Upper lobe of right lung (tissue), 1 donor: ENCODE results near the gene GABRB3. TPM values are rescaled to one million over a fixed set of nuclear protein-coding genes. Genes with fewer than 3 reads are reported as not detected.

Experiments used
- ATAC-seq: fragments of 200-7000 bp; cut with Tn5 transposase; one replicate; pipeline ENCODE4 v1.9.1; 2020; ENCODE audit warnings: mild to moderate bottlenecking, moderate library complexity
- DNase-seq: peaks from one replicate; pipeline ENCODE4 v3.0.0-alpha.2; 2020
- H3K27ac ChIP-seq: fragments of 200-600 bp; one replicate; pipeline ENCODE4 v1.8.0; 2022
- H3K27me3 ChIP-seq: fragments of 200-600 bp; one replicate; pipeline ENCODE4 v1.8.0; 2022; ENCODE audit warnings: mild to moderate bottlenecking
- H3K36me3 ChIP-seq: fragments of 200-600 bp; one replicate; pipeline ENCODE4 v1.8.0; 2022
- H3K4me1 ChIP-seq: fragments of 200-600 bp; one replicate; pipeline ENCODE4 v1.8.0; 2022
- H3K4me3 ChIP-seq: fragments of 200-600 bp; one replicate; pipeline ENCODE4 v1.8.0; 2022; ENCODE audit warnings: mild to moderate bottlenecking
- H3K9me3 ChIP-seq: fragments of 200-600 bp; one replicate; pipeline ENCODE4 v1.8.0; 2022
- CTCF ChIP-seq: fragments of 200-600 bp; IDR thresholded peaks from one replicate; pipeline ENCODE4 v1.8.0; 2022; ENCODE audit warnings: antibody characterized with exemption
- intact Hi-C: fragments of 100-400 bp; cut with DNase I; formaldehyde crosslinking; loops from one replicate; pipeline ENCODE4 v1.11.0; 2022
- total RNA-seq: library from RNA; stranded (reverse); fragmentation: NEBNext Ultra II Directional; extraction: Animal tissue kit (Norgen Biotek cat#: 25700); gene quantifications from one replicate; pipeline ENCODE4 v1.2.1, GENCODE V29; 2021
- donor health status: DM: no; HTN: yes; CAD: no; lungs with severe emphysema.

Gene GABRB3
- total RNA-seq, 1 donor from 2014 or later: 3.2 TPM

- no peak for TF ChIP-seq CTCF
- no peaks in the 10 kb centered on the region for H3K27me3 ChIP-seq
- H3K9me3 ChIP-seq: no peaks in the 10 kb centered on the region
- intact Hi-C loops: no loop called here
- DNase-seq: no peak
- H3K4me1 ChIP-seq: no peaks in the 10 kb centered on the region
- H3K27ac ChIP-seq: no peak overlapping the region
- no peaks in the 10 kb centered on the region for H3K36me3 ChIP-seq
- ATAC-seq: no peak
- no peak overlapping the region for H3K4me3 ChIP-seq
Measured at GRCh38 chr15:26624128-26624527, 148.7 kb downstream of the GABRB3 start.

- ATAC-seq (no peak), DNase-seq (no peak)
- no peaks in the 10 kb centered on the region for H3K36me3 ChIP-seq
- H3K27me3 ChIP-seq: no peaks in the 10 kb centered on the region
- intact Hi-C loops: no loop called here
- no peaks in the 10 kb centered on the region for H3K9me3 ChIP-seq
- no peak for TF ChIP-seq CTCF
- no peaks in the 10 kb centered on the region for H3K4me1 ChIP-seq
- no peak overlapping the region for H3K27ac ChIP-seq
- no peak overlapping the region for H3K4me3 ChIP-seq
Measured at GRCh38 chr15:26623071-26623470, 149.8 kb downstream of the GABRB3 start.

DNA sequence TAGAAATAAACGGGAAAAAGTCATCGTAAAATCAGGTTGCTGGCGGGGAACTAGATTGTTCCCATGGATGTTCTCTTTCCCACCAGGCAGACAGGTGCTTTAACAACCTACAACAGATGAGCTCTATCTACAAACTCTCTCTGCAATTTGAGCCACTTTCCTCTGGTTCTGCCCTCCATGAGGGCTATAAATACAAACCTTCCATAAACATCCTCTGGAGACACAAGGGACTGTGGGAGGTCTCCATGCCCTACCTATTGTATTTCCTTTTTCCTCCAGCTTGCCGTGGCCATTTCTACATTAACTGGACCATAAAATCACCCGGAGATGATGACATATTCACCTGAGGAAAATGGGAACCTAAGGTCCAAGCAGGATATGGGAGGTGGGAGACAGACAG lies 151.1 kb downstream of the GABRB3 start:
- Histone ChIP-seq H3K4me1 (no peaks in the 10 kb centered on the region), H3K27me3 (no peaks in the 10 kb centered on the region), H3K36me3 (no peaks in the 10 kb centered on the region), H3K27ac (no peak overlapping the region), H3K4me3 (no peak overlapping the region), H3K9me3 (no peaks in the 10 kb centered on the region)
- intact Hi-C loops: no loop called here
- DNase-seq (no peak), ATAC-seq (no peak)
- TF ChIP-seq CTCF: no peak

GRCh38 chr15:26620528-26621458 lies 152.1 kb downstream of the GABRB3 start:
- intact Hi-C loops: no loop called here
- H3K27me3 ChIP-seq: no peaks in the 10 kb centered on the region
- ATAC-seq (no peak), DNase-seq (no peak)
- no peaks in the 10 kb centered on the region for H3K4me1 ChIP-seq
- H3K9me3 ChIP-seq: no peaks in the 10 kb centered on the region
- no peak for TF ChIP-seq CTCF
- H3K27ac ChIP-seq: no peak overlapping the region
- H3K36me3 ChIP-seq: no peaks in the 10 kb centered on the region
- H3K4me3 ChIP-seq: no peak overlapping the region

GRCh38 chr15:26615927-26616302 lies 157.0 kb downstream of the GABRB3 start:
- intact Hi-C loops: no loop called here
- DNase-seq: no peak
- Histone ChIP-seq H3K27me3 (no peaks in the 10 kb centered on the region), H3K27ac (no peak overlapping the region), H3K9me3 (no peaks in the 10 kb centered on the region), H3K4me3 (no peak overlapping the region), H3K4me1 (no peaks in the 10 kb centered on the region), H3K36me3 (no peaks in the 10 kb centered on the region)
- no peak for ATAC-seq
- TF ChIP-seq CTCF: no peak
